CD4-positive, alpha-beta T cell treated with Interleukin-1 beta for 1 hour (primary cell): ENCODE results near the gene GRIK4.

ENCODE experiments used
- DNase-seq, 2 donors: peaks; one replicate each; pipeline ENCODE4 v3.0.0-alpha.2; 2020 to 2022

Gene GRIK4

DNA sequence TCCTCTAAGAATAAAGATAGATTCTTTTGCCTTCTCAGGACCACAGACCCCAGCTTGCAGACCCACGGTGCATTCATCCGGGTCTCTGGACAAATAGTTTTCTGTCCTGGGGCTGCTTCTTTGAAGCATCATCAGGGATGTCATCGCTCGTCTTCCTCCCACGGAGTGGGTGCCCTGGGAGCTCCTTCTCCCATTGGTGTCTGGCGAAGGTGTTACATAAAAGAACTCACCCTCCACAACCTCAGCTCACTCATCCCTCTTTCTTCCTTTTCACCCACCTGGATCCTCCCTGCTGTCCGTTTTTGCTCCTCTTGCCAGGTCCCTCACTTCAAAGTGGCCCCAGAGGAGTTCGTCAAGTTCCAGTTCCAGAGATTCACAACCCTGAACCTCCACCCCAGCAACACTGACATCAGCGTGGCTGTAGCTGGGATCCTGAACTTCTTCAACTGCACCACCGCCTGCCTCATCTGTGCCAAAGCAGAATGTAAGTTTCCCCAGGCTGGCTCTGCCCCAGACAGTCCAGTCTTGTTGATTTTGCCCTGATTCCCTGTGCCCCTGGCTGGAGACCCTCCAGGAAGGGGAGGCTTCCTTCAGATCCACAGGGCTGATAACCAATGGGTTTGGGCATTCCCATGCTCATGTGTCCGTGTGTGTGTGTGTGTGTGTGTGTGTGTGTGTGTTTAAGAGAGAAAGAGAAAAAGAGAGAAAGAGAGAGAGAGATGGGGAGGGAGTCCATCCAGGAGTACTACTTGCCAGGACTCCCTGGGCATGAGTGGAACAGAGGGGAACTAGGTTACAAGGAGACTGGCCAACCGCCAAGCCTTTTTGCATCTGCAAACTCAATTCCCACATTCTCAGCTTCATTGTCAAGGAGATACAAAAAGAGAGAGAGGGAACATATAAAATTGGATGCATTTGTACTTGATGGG is 308.2 kb downstream of the GRIK4 start:
- no peak for DNase-seq

- no peak for DNase-seq
These were observed 311.6 kb downstream of the GRIK4 start for GRCh38 chr11:120823159-120823558.

DNA sequence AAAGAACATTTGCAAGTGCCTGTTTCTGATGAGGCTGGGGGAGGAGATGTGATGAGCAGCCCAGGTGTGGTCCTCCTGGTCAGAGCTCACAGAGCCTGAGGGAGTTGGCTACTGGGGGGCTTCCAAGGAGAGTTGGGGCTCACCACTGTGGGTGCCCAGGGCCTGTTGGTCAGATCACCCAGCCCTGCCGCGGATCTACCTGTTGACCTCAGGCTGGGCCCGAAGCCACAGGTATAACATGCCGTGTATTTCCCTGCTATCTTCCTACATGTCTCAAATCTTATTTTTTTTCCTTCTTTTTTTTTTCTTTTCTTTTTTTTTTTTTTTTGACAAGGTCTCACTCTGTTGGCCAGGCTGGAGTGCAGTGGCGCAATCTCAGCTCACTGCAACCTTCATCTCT is 312.7 kb downstream of the GRIK4 start:
- no peak for DNase-seq

DNA sequence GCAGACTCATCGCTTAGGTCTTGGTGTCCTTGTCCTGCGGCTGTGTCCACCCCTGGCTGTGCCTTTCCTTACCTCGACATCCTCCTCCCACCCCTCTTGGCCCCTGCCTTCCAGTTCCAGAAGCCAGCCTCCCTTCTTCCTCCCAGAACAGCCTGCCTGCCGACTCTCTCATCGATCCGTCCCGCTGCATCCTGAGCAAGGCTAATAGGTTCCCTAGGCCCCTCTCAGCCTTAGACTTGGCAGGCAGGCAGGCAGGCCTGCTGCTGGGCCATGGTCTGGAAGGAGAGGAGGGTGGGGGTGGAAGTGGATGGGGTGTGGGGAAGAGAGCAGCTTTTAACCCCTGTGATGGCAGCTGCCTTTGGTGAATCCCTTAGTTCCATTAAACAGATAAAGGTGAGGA is 315.6 kb downstream of the GRIK4 start:
- no peak for DNase-seq

DNA sequence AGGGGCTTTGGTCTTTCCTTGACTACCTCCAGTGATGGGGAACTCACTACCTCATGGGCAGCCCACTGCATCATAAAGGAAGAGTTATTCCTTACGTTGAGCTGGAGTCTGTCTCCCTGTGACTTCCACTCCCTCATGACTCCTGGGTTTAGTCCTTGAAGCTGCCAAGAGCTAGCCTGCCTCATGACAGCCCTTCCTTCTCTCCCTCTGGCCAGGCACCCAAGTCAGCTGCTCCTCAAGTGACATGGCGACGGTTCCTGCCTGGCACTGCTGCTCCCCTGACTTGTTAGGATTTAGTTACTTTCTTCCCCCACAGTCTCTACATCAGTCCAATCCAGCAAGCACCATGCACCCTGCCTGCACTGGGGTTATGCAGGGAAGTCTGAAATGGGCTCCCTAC is 316.3 kb downstream of the GRIK4 start:
- DNase-seq: no peak

DNA sequence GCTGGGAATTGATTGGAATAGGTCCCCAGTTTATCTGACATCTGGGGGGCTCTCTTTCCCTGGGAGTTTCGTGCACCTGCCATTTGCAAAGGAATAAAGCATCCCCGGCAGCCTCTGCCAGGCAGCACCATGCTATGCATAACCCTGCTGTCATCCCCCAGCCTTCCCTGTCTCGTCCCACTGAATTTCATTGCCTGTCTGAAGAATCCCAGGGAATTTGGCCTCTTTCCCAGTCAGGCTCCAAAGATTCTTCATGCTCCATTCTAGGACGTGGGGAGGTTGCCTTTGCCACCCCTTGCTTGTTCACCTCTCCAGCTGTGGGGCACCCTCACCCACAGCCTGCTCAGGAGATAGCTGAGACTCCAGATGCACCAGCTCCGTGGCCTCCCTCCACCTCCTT is 317.3 kb downstream of the GRIK4 start:
- no peak for DNase-seq

DNA sequence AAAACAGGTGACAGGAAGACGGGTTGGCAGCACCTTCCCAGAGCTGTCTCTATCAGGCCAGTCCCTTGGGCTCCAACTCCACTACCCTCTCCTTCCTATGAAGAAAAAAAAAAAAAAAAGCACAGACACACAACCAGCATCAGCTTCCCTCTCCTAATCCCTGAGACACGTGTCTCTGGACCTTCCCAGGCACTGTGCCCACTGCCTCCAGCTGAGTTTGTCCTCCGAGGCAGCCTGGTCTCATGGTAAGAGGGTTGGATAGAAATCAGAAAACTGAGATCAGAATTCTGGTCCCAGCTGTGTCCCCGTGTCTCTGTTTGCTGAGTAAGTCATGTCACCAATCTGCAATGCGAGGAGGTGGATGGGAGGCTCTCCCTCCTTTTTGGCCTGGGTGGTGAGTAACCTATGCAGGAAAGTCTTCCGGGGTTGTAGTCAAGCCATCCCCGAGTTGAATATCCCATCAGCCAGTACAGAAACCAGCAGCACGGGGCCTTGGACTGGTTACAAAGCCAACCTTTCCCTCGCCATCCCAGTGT is 318.6 kb downstream of the GRIK4 start:
- DNase-seq: no peak

DNA sequence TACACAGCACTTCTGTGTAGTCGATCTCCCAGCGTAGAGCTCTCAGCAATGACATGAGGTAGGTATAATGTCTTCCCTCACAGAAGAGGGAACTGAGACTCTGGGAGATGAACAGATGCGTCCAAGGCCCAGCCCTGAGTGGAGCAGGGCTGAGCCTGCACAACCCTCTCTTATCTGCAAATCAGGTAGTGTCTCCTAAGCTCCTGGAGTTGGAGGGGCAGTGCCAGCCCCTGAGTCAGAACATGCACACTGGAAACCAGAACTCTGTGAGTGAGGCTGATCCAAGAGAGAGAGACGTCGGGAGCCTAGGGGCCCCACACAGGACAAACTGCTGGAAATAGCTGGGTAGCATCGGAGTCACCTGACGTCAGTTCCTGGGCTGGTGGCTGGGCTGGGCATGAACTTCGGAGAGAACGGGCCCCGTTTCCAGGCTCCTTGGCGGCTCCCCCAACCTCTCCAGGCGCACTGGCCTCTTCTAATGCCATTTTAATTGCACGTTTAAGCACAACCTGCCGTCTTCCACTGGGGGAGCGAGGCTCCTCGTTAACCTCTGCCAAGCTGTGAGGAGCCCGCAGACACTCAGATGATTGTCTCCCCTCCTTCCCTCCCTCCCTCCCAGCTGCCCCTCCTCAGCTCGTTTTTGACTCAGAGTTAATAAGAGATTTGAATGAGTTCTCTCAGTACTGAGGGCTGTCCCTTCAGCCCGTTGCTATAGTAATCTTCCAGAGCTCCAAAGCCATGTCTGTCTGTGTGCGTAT is 321.1 kb downstream of the GRIK4 start:
- DNase-seq: no peak

GRCh38 chr11:120834686-120835210 is 323.2 kb downstream of the GRIK4 start:
- no peak for DNase-seq

DNA sequence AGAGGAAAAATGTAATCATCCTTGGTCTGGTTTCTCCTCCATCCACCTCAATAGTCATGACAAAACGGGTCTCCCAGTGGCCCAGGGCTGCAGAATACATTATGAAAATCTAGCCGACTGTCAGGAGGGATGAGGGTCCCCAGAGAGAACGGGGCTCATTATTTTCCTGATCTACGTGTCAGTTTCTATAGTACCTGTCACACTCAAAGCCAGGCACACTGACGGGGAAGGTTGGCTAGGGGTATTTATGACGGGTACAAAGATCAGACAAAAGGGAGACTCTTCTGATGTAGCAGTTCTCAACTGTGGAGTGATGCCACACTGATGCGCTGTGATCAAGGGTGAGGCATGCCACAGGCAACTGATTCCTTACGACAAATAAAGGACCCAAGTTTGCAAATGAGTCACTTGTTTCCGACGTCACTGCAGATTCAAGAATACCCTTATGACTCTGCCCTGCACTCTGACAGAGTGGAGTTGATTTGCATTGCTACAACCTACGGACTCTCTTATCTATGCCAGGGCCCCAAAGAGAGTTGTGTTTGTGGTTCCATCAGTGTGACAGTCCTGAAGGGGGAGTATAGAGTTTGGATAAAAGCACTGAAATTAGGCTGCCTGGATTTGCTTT is 324.2 kb downstream of the GRIK4 start:
- DNase-seq: no peak

DNA sequence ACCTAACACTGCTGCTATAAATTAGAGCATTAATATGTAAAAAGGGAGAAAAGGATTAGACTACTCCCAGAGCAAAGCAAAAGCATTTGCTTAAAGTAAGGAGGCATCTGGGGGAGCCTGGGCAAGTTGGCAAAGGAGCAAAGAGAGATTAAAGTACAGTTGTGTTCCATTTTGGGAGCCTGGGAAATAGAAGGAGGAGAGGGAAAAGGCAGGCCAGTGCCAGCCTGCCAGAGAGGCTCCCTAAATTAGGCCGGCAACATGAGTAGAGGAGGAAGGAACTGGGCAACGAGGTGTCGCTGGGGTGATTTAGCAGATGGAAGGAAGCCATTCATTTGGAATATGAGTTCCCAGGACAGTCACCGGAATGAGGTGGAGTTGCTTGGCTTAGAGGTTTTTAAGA is 326.1 kb downstream of the GRIK4 start:
- DNase-seq: no peak

GRCh38 chr11:120839201-120839600 is 327.7 kb downstream of the GRIK4 start:
- DNase-seq: no peak

DNA sequence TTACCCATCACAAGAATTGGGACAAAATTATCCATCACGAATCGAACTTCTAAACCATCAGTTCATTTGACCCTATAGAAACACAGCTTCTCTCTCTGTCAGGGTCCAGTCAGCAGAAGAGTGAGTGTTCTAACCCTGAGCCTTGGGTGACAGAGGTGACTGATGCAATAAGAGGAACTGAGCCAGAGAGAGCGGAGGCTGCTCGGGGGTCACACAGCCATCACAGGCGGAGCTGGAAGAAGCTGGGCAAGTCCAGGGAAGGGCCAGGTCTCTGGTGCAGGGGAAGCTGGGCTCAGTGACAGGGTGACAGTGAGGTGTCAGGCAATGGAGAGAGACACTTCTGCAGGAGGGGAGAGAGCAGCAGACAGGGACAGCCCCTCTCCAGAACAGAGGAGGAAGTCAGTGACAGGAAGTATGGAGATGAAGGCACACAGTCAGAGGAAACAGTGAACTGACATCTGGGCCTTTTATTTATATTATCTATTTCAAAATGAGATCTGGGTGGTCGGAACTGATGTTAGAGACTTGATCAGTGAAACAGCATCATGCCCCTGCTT is 328.4 kb downstream of the GRIK4 start:
- DNase-seq: peak in 1 of 2 donors; percentile 2

DNA sequence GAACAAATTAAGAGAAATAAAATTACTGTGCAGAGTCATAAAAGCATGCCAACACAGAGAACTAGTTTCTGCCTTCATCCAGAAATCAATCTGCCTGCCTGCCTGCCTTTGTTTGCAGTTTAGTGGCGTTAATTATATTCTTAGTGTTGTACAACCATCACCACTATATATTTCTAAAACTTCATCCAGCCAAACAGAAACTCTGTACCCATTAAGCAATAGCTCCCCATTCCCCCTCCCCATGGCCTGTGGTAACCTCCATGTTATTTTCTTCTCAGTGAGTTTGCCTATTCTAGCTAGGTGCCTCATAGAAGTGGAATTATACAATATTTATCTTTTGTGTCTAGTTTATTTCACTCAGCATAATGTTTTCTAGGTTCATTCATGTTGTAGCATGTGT is 329.1 kb downstream of the GRIK4 start:
- DNase-seq: no peak

DNA sequence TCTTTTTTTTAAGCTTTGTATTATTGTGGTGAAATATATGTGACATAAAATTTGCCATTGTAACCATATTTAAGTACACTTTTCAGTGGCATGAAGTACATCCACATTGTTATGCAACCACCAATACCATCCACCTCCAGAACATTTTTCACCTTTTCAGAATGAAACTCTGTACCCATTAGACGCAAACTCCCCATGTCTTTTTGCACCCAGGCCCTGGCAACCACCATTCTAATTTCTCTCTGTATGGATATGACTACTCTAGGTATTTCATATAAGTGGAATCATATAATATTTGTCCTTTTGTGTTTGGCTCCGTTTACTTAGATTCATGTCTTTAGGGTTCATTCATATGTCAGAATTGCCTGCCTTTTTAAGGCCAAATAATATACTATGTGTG is 329.5 kb downstream of the GRIK4 start:
- DNase-seq: no peak

GRCh38 chr11:120842195-120842594 is 330.6 kb downstream of the GRIK4 start:
- no peak for DNase-seq

DNA sequence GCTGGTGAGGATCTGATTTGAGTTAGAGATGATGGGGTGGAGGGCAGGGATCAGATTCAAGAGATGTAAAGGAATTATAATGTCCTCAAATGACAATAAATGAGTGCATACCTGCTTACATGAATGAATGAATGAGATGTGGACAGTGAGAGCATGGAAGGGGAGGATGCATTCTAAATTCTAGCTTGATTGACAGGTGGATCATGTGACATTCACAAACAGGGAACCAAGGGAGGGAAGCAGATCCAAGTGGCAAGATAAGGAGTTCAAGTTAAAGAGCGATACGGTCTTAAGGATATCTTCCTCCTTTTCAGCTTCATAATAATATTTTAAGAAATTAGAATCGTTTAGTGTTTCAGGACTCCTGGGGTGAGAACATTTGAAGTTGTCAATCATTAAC is 341.9 kb downstream of the GRIK4 start:
- no peak for DNase-seq

DNA sequence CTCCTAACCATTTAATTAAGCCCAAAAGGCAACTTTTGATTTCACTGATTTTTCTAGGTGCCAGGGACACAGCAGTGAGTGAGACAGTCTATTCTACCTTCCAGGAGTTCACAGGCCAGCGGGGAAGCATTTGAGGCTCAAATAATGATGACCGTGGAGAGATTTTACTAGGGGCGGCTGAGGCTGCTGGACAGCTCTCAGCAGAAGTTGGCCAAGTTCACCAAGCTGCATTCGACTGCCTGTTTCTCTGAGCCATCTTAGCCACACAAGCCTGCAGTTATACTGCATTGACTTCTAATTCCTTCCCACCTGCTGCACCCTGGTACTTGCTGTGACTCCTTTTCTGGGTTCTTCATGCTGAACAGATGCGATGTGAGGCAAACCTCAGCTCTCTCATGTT is 343.4 kb downstream of the GRIK4 start:
- DNase-seq: no peak

DNA sequence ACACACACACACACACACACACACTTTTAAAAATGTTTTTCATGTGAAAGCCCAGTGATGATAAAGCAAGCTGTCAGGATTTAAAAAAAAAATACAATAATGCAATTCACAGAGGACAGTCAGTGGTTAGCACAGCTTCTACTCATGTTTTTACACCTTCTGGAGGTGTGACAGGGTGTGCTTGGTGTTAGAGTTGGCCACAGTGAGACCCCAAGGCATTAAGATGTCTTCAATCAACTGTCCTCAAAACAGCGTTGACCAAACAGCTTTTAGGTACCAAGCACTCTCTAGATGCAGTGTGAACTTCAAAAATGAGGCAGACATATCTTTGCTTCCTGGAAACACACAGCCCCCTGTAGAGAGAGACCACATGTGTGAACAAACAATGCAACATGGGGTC is 346.0 kb downstream of the GRIK4 start:
- DNase-seq: no peak

DNA sequence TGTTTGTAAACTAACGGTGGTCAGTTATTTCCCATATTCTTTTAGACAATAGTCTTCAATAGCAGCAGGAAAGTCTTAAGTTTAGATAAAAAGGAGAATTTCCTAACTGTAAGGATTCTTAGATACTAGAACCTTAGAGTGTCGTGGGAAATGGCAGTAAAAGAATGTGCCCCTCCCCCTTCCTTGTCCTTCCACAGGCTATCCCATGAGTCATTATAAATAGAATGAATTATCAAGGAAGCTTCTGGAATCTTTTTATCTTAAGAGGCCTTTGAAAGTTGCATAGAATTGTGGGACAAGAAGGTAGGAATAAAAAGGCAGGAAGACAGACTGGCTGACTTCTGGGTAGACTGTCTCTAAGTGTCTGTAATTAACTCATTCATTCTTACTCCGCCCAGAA is 347.2 kb downstream of the GRIK4 start:
- no peak for DNase-seq

DNA sequence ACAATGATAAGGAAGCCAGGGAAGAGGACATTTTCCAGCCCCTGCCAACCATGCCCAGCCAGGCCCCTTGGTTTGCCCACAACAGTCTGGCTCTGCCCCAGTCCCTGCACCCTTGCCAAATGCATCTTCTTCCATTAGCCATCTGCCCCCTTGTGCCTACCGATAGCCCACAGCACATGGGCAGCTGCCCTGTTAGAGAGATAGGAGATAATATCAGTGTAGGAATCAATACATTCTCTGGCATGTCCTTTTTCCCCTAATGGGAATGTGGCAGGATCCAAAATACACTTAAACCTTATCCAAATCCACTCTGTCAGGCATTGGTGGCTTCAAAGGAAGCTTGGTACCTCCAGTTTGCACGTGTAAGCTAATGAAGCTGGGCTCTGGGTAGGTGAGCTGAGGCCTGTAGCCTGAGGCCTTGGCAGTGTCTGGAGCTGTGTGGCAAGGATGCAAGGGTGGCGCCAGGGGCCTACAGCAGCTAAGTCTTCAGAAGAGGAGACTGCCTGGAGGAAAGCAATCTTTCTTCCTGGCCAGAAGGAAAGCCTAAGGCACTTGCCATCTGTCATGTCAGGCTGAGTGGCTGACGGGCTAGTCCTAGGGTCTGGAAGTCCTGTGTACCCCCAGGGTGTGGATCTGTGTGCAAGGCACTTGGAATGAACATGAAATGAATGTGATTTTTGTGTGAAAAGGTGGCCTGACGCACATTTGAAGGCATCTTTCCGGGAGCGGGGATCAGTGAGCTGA is 348.2 kb downstream of the GRIK4 start:
- no peak for DNase-seq

DNA sequence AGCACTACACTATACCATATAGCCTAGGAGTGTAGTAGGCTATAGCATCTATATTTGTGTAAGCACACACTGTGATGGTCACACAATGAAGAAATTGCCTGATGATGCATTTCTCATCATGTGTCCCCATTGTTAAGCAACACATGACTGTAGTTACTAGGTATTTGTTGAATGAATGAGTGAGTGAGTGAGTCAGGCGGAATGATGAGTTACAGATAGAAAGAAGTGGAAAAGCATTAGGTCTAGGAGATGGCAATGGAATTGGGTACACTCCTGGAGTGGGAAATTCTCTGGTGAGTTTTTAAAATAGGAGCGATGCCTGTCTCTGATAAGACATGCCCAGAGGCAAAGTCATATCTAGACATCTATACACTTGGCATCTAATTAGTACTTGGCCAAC is 351.8 kb downstream of the GRIK4 start:
- DNase-seq: no peak
